ENCODE results near the gene GAB1.

GAB1 gene

GRCh38 chr4:143307531-143307930 lies 29.1 kb upstream of the GAB1 start:
- H3K27ac ChIP-seq = no peak overlapping the region
- no peak for DNase-seq (ENCODE audit: low spot score)
- CTCF ChIA-PET = interaction anchor here (0.5 kb wide), 1 partner anchor 44 kb away, joined by 7 read pairs; no protein-coding TSS in a partner anchor
- POLR2A ChIA-PET (ENCODE audit: low non-redundant PET) = no interaction called here
- no peak for TF ChIP-seq CTCF (conservative IDR thresholded peaks at IDR 0.05; ENCODE audit: low read depth)

DNA sequence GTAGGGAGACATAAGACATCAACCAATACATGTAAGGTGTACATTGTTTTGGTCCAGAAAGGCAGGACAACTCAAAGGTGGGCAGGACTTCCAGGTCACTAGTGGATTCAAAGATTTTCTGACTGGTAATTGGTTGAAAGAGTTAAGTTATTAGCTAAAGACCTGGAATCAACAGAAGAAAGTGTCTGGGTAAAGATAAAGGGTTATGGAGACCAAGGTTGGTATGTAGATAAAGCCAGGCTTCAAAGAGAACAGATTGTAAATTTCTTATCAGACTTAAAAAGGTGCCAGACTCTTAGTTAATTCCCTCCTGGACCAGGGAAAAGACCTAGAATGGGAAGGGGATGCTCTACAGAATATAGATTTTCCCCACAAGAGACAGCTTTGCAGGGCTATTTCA lies 28.3 kb upstream of the GAB1 start:
- no peak overlapping the region for H3K27ac ChIP-seq
- ChIA-PET POLR2A (ENCODE audit: low non-redundant PET) (no interaction called here), CTCF (no interaction called here)
- no peak for TF ChIP-seq CTCF (conservative IDR thresholded peaks at IDR 0.05; ENCODE audit: low read depth)
- DNase-seq (ENCODE audit: low spot score) = no peak

GRCh38 chr4:143311924-143312323 lies 24.8 kb upstream of the GAB1 start:
- ChIA-PET CTCF (no interaction called here), POLR2A (ENCODE audit: low non-redundant PET) (no interaction called here)
- no peak for TF ChIP-seq CTCF (conservative IDR thresholded peaks at IDR 0.05; ENCODE audit: low read depth)

GRCh38 chr4:143313521-143313920 lies 23.2 kb upstream of the GAB1 start:
- CTCF ChIA-PET = no interaction called here
- POLR2A ChIA-PET (ENCODE audit: low non-redundant PET) = no interaction called here

More at GRCh38 chr4:143311924-143312323, 24.8 kb upstream of the GAB1 start:
- no peak for DNase-seq (ENCODE audit: low spot score)
- H3K27ac ChIP-seq = no peak overlapping the region

DNA sequence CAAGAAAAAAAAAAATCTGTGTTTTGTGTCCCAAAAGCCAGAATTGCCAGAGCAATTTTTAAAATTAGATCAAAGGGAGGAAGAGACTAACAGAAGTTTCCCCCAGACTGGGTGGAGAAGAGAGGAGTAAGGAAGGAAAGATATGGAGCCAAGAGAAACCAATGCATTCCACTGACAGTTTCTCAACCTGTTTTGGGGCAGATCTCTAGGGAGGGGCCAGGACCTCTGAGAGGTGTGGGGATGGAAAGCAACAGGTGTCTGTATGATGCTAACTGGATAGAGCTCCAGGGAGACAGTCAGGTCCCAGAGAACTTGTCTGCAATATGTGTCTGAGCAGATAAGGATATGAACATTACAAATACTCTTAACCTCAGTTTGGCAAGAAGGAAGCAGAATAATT lies 22.7 kb upstream of the GAB1 start:
- no peak for TF ChIP-seq CTCF (conservative IDR thresholded peaks at IDR 0.05; ENCODE audit: low read depth)
- POLR2A ChIA-PET (ENCODE audit: low non-redundant PET) = no interaction called here
- no peak overlapping the region for H3K27ac ChIP-seq
- CTCF ChIA-PET = no interaction called here
- DNase-seq (ENCODE audit: low spot score) = no peak

More at GRCh38 chr4:143313521-143313920, 23.2 kb upstream of the GAB1 start:
- no peak overlapping the region for H3K27ac ChIP-seq
- DNase-seq (ENCODE audit: low spot score) = no peak
- no peak for TF ChIP-seq CTCF (conservative IDR thresholded peaks at IDR 0.05; ENCODE audit: low read depth)

GRCh38 chr4:143320113-143320512 lies 16.6 kb upstream of the GAB1 start:
- TF ChIP-seq CTCF (conservative IDR thresholded peaks at IDR 0.05; ENCODE audit: low read depth) = no peak
- POLR2A ChIA-PET (ENCODE audit: low non-redundant PET) = no interaction called here
- H3K27ac ChIP-seq = no peak overlapping the region

GRCh38 chr4:143326735-143327134 lies 9.9 kb upstream of the GAB1 start:
- no peak overlapping the region for H3K27ac ChIP-seq
- DNase-seq (ENCODE audit: low spot score) = no peak
- no peak for TF ChIP-seq CTCF (conservative IDR thresholded peaks at IDR 0.05; ENCODE audit: low read depth)
- CTCF ChIA-PET = interaction anchor here (1.0 kb wide), 1 partner anchor 142 kb away, joined by 3 read pairs; the partner anchor contains the start of gene USP38
- POLR2A ChIA-PET (ENCODE audit: low non-redundant PET) = no interaction called here

More at GRCh38 chr4:143320113-143320512, 16.6 kb upstream of the GAB1 start:
- DNase-seq (ENCODE audit: low spot score) = no peak
- CTCF ChIA-PET = no interaction called here
